GM12872 (cell line): ENCODE measurements around the gene CDC45.

Experiments
- CTCF ChIP-seq: IDR thresholded peaks from 3 replicates; pipeline ENCODE4 v1.5.1; 2011; ENCODE audit warnings: low read depth, mild to moderate bottlenecking, low read length, moderate library complexity; ENCODE audit not compliant: insufficient read depth

Gene CDC45

GRCh38 chr22:19469421-19469820 lies 10.3 kb upstream of the CDC45 start:
- no peak for TF ChIP-seq CTCF

DNA sequence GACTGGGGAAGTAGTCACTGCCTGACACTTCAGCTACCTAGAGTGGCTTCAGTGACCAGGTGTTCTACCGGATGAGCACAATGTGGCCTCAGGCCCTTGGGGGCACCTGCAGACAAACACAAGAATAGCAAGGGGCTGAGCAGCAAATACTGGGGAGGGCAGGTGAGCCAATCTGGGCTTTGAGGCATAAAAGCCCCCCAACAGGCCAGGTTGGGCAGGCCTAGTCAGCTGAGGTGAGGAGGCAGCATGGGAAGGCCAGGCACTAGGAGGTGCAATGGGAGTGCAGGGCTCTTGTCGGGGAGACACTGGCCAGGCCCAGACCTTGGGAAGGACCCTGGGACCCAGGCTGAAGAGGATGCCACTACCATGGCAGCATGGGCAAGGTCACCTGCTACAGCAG lies 9.7 kb upstream of the CDC45 start:
- TF ChIP-seq CTCF = no peak

- no peak for TF ChIP-seq CTCF
Observed at GRCh38 chr22:19471572-19471971, 8.1 kb upstream of the CDC45 start.

GRCh38 chr22:19472233-19472632 lies 7.5 kb upstream of the CDC45 start:
- TF ChIP-seq CTCF = no peak

GRCh38 chr22:19473578-19473977 lies 6.1 kb upstream of the CDC45 start:
- TF ChIP-seq CTCF = no peak

DNA sequence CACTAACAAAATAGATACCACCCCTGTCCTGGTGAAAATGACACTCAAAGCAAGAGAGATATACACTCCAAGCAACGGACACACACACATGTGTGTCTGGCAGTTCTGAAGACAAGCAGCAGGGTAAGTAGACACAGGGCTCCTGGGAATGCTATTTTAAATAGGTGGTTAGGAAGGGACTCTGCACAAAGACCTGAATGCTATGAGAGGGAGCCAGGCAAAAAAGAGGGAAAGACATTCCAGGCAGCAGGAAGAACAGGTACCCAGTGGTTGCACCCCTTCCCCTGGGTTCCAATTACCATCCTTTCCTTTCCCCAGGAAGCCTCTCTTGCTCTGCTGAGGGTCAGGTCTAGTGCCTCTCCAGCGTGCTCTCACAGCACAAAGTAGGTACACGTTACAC lies 3.7 kb upstream of the CDC45 start:
- TF ChIP-seq CTCF = no peak

DNA sequence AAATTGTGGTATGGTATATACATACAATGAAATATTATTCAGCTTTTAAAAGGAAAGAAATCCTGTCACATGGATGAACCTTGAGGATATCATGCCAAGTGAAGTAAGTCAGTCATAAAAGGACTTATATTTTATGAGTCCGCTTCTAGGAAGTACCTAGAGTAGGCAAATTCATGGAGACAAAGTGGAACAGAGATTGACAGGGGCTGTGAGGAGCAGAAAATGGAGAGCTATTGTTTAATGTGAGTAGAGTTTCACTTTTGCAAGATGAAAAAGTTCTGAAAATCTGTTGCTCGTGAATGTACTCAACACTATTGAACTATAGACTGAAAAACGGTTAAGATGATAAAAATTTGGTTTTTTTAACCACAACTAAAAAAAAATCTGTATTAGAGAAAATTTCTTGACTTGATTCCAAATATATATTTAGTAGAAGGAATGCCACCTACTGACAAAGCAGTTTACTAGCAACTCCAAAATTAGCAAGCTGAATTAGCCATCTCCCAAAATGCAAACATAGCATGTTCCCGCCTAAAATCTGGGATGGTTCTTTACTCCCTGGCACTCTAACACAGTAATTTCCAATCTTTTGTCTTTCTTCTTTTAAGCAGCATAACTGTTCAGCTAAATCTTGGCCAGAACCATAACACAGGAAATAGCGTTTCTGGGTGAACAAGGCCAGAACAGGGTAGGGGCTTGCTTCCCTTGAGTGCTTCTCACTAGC lies 2.2 kb upstream of the CDC45 start:
- TF ChIP-seq CTCF = peak; percentile 12; the same call in 1 of the 3 replicates
